GM12878 (cell line): ENCODE data around the gene THRB. TPM values are rescaled to one million over a fixed set of nuclear protein-coding genes. Genes with fewer than 3 reads are reported as not detected.

Experiments
- ATAC-seq: fragments of 200-7000 bp; cut with Tn5 transposase; 3 replicates; pipeline ENCODE4 v1.9.1; 2020; ENCODE audit warnings: mild to moderate bottlenecking, moderate library complexity
- BruUV-seq: library from RNA; stranded (reverse); fragments of 400-500 nt; replicated peaks from 2 replicates; lab custom pipeline; 2021; lab: Mats Ljungman, UMichigan
- CTCF ChIA-PET: fragments of 300-600 bp; sonication (Branson Sonifier 250); formaldehyde crosslinking; extraction: SDS; loops from one replicate; lab custom pipeline; 2021; ENCODE audit warnings: inconsistent platforms; lab: Yijun Ruan, JAX
- POLR2A ChIA-PET: fragments of 350-600 bp; formaldehyde crosslinking; extraction: SDS; loops from one replicate; lab custom pipeline; 2021; ENCODE audit warnings: inconsistent platforms; lab: Charles Lee
- RAD21 ChIA-PET: fragments of 300-600 bp; sonication (Branson Sonifier 250); formaldehyde crosslinking; loops from one replicate; lab custom pipeline; 2023; ENCODE audit warnings: antibody characterized with exemption; ENCODE audit not compliant: unreplicated experiment; lab: Charles Lee
- SMC1A ChIA-PET: fragments of 300-600 bp; sonication (Branson Sonifier 250); formaldehyde crosslinking; loops from one replicate; lab custom pipeline; 2023; ENCODE audit not compliant: unreplicated experiment, uncharacterized antibody; lab: Charles Lee
- DNase-seq: peaks from one replicate; pipeline ENCODE4 v3.0.0-alpha.2; 2011; ENCODE audit warnings: low read depth, low spot score
- FAIRE-seq: peaks from 3 replicates; lab custom pipeline; 2011; peaks lifted over from hg19 to GRCh38; lab: Jason Lieb, UNC
- H2AFZ ChIP-seq: 2 replicates; pipeline ENCODE4 v1.6.0; 2011; ENCODE audit warnings: low read depth, low read length, control low read depth; ENCODE audit not compliant: control insufficient read depth
- H3K27ac ChIP-seq: 2 replicates; pipeline ENCODE4 v1.5.1; 2011; ENCODE audit warnings: control low read depth; ENCODE audit not compliant: control insufficient read depth, insufficient read depth
- H3K27me3 ChIP-seq, 2 experiments: replicated peaks in 1 of 2; 2 replicates each; pipeline versions ENCODE4 v1.6.0 to v1.6.1; 2011; ENCODE audit warnings: low read length in 1 of 2; ENCODE audit not compliant: control insufficient read depth in 2 of 2, insufficient read depth in 2 of 2
- H3K36me3 ChIP-seq, 2 experiments: 2 replicates each; pipeline ENCODE4 v1.5.1; 2011; ENCODE audit warnings: low read length in 1 of 2; ENCODE audit not compliant: control insufficient read depth in 2 of 2, insufficient read depth in 2 of 2
- H3K4me1 ChIP-seq: 2 replicates; pipeline ENCODE4 v1.6.1; 2011; ENCODE audit warnings: mild to moderate bottlenecking, low read length, moderate library complexity, mixed read lengths; ENCODE audit not compliant: control insufficient read depth, insufficient read depth
- H3K4me2 ChIP-seq: 2 replicates; pipeline ENCODE4 v1.6.0; 2011; ENCODE audit warnings: control low read depth; ENCODE audit not compliant: control insufficient read depth, insufficient read depth
- H3K4me3 ChIP-seq: fragments of 200-600 bp; sonication (generic); 2 replicates; pipeline ENCODE4 v1.5.1; 2016
- H3K79me2 ChIP-seq: 2 replicates; pipeline ENCODE4 v1.6.0; 2011; ENCODE audit warnings: low read length; ENCODE audit not compliant: control insufficient read depth, insufficient read depth
- H3K9ac ChIP-seq: 2 replicates; pipeline ENCODE4 v1.8.0; 2011; ENCODE audit warnings: low read length, control low read depth, mixed read lengths; ENCODE audit not compliant: control insufficient read depth, insufficient read depth
- H3K9me3 ChIP-seq: replicated peaks from 3 replicates; pipeline ENCODE4 v1.5.1; 2011; ENCODE audit warnings: mild to moderate bottlenecking, low read length; ENCODE audit not compliant: control insufficient read depth, insufficient read depth
- H4K20me1 ChIP-seq: 2 replicates; pipeline ENCODE4 v1.6.0; 2011; ENCODE audit not compliant: control insufficient read depth, insufficient read depth
- JUND ChIP-seq: IDR thresholded peaks from 2 replicates; pipeline ENCODE4 v1.6.1; 2012; ENCODE audit warnings: low read depth, mild to moderate bottlenecking, low read length, improper control_type of control experiment, moderate library complexity
- MYB ChIP-seq: fragments of 150-350 bp; IDR thresholded peaks from 2 replicates; pipeline ENCODE4 v1.6.1; 2014; ENCODE audit warnings: mild to moderate bottlenecking, low read depth, low read length, borderline replicate concordance
- NFXL1 ChIP-seq: fragments of 450-650 bp; IDR thresholded peaks from 2 replicates; pipeline ENCODE4 v1.6.1; 2017; ENCODE audit warnings: antibody characterized with exemption, mild to moderate bottlenecking, borderline replicate concordance
- SMAD5 ChIP-seq: IDR thresholded peaks from 2 replicates; pipeline ENCODE4 v1.6.1; 2016; ENCODE audit warnings: antibody characterized with exemption, low read depth
- SPI1 ChIP-seq: IDR thresholded peaks from 2 replicates; pipeline ENCODE4 v1.6.1; 2011; ENCODE audit warnings: low read depth, mild to moderate bottlenecking, low read length, moderate library complexity, borderline replicate concordance; ENCODE audit not compliant: insufficient read depth
- ZNF622 ChIP-seq: fragments of 450-650 bp; IDR thresholded peaks from 2 replicates; pipeline ENCODE4 v1.6.1; 2017; ENCODE audit warnings: mild to moderate bottlenecking, inconsistent platforms
- WGBS: methylation state at CpG from one replicate; pipeline ENCODE4 v1.1.6; 2016; ENCODE audit warnings: low lambda C conversion rate; ENCODE audit not compliant: insufficient replicate concordance, insufficient coverage; ENCODE audit errors: missing lambda C conversion rate; 5-methylcytosine and 5-hydroxymethylcytosine counted together
- in situ Hi-C: fragments of 300-500 bp; cut with MboI; formaldehyde crosslinking; loops from 9 replicates; pipeline ENCODE4 v1.14.3; 2018; ENCODE audit warnings: mixed read lengths
- intact Hi-C: fragments of 100-400 bp; cut with micrococcal nuclease; formaldehyde crosslinking; loops from one replicate; pipeline ENCODE4 v1.14.2; 2022; ENCODE audit not compliant: unreplicated experiment
- polyA plus RNA-seq, 11 experiments: library from polyadenylated mRNA; depleted of rRNA in 4 of 11; unstranded in 6 of 11; stranded (reverse) in 5 of 11; fragments of >200 nt; fragmentation: Nextera tagmentation in 4 of 11; fragmentation: Illumina TruSeq in 1 of 11; extraction: Ambion mirVana in 4 of 11; extraction: Trizol in 1 of 11; gene quantifications; 1 replicate in 1 of 11; 2 replicates in 10 of 11; pipeline versions ENCODE4 v1.2.1 to v1.2.3, GENCODE V29; 2011 to 2016; ENCODE audit warnings: inconsistent platforms in 2 of 11, missing spikeins in 2 of 11, low read depth in 1 of 11
- total RNA-seq, 4 experiments: library from RNA; depleted of rRNA in 3 of 4; stranded (reverse); fragments of >200 nt in 3 of 4; fragmentation: Illumina TruSeq in 1 of 4; extraction: Trizol in 1 of 4; gene quantifications; 2 replicates each; pipeline versions ENCODE4 v1.2.1 to v1.2.3, GENCODE V29; 2013 to 2021
- TF ChIP-seq, protein P1 (sequence below): fragments of 450-650 bp; IDR thresholded peaks from 2 replicates; pipeline ENCODE4 v1.6.1; 2016; ENCODE audit warnings: mild to moderate bottlenecking, moderate library complexity, borderline replicate concordance
- TF ChIP-seq, protein P2 (sequence below): fragments of 450-650 bp; IDR thresholded peaks from 2 replicates; pipeline ENCODE4 v1.6.1; 2017; ENCODE audit warnings: antibody characterized with exemption, mild to moderate bottlenecking, moderate library complexity
- TF ChIP-seq, protein P3 (sequence below): IDR thresholded peaks from 2 replicates; pipeline ENCODE4 v1.6.1; 2011; ENCODE audit warnings: low read depth, low read length, improper control_type of control experiment, borderline replicate concordance

THRB gene
- total and polyA plus RNA-seq, 10 of the 15 experiments (the other 5 are each of a cell fraction or from before 2014, with no cell fraction given): 0.05 TPM; not detected in 9

DNA sequence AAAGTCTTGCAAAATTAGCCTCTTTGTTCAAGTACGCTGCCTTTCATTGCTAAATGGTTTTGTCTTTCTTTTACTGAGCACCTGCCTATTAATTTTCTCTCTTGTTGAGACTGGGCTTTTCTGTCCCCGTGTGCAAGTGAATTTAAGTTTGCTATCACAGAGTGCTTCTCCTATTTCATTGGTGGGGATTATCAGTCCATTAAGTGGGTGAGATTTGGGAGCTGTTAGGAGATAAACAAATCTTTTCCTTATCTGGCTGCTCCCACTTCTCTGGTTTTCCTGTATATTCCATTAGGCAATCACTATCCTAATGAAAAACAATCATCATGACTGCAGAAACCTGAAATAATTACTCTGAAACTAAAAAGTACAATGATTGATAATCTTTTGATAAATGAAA lies 295.4 kb downstream of the THRB start:
- POLR2A ChIA-PET: no interaction called here
- peaks cover 0 to 4% of the 10 kb centered on the region in 2 experiments; a peak in 2 of 4 replicates for H3K27me3 ChIP-seq
- ATAC-seq (no peak), FAIRE-seq (no peak), DNase-seq (no peak)
- no peaks in the 10 kb centered on the region for H3K4me1 ChIP-seq
- CTCF ChIA-PET: no interaction called here
- no peaks in the 10 kb centered on the region for H4K20me1 ChIP-seq
- H3K79me2 ChIP-seq: no peaks in the 10 kb centered on the region
- no peaks in the 10 kb centered on the region for H3K36me3 ChIP-seq
- no TSS peak for BruUV-seq
- H3K9me3 ChIP-seq: no peaks in the 10 kb centered on the region
- H3K4me2 ChIP-seq: no peak overlapping the region
- SMC1A ChIA-PET: interaction anchor here (1.3 kb wide), 1 partner anchor 20 kb away, joined by 5 read pairs; no protein-coding TSS in a partner anchor
- WGBS: 4% methylated on average over 2 of the region's 2 CpGs
- H3K4me3 ChIP-seq: no peak overlapping the region
- RAD21 ChIA-PET: no interaction called here
- H2AFZ ChIP-seq: no peak overlapping the region
- intact Hi-C loops: no loop called here
- in situ Hi-C loops: no loop called here
- H3K27ac ChIP-seq: no peak overlapping the region
- H3K9ac ChIP-seq: no peak overlapping the region
- TF ChIP-seq, protein P1, sequence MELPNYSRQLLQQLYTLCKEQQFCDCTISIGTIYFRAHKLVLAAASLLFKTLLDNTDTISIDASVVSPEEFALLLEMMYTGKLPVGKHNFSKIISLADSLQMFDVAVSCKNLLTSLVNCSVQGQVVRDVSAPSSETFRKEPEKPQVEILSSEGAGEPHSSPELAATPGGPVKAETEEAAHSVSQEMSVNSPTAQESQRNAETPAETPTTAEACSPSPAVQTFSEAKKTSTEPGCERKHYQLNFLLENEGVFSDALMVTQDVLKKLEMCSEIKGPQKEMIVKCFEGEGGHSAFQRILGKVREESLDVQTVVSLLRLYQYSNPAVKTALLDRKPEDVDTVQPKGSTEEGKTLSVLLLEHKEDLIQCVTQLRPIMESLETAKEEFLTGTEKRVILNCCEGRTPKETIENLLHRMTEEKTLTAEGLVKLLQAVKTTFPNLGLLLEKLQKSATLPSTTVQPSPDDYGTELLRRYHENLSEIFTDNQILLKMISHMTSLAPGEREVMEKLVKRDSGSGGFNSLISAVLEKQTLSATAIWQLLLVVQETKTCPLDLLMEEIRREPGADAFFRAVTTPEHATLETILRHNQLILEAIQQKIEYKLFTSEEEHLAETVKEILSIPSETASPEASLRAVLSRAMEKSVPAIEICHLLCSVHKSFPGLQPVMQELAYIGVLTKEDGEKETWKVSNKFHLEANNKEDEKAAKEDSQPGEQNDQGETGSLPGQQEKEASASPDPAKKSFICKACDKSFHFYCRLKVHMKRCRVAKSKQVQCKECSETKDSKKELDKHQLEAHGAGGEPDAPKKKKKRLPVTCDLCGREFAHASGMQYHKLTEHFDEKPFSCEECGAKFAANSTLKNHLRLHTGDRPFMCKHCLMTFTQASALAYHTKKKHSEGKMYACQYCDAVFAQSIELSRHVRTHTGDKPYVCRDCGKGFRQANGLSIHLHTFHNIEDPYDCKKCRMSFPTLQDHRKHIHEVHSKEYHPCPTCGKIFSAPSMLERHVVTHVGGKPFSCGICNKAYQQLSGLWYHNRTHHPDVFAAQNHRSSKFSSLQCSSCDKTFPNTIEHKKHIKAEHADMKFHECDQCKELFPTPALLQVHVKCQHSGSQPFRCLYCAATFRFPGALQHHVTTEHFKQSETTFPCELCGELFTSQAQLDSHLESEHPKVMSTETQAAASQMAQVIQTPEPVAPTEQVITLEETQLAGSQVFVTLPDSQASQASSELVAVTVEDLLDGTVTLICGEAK: no peak

DNA sequence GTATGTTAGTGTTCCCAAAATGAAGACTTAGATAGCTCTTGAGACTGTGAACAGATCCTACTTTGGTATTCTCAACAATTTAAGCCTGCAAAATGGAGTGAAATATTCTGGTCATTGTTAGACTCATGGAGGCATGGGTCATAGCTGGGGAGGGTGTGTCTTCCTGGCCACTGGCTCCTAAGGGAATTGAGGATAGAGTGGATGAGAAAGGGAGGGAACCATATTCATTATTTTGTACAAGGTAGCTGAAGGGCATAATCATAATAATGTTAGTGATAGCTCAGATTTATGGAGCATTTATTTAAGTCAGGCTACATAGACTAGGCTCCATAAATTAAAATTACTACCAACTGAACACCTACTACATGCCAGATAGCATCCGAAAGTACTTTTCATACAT lies 295.9 kb downstream of the THRB start:
- SMC1A ChIA-PET: interaction anchor here (1.3 kb wide), 1 partner anchor 19 kb away, joined by 5 read pairs; no protein-coding TSS in a partner anchor
- Histone ChIP-seq H3K4me3 (no peak overlapping the region), H3K9me3 (no peaks in the 10 kb centered on the region), H3K9ac (no peak overlapping the region), H3K4me2 (no peak overlapping the region), H4K20me1 (no peaks in the 10 kb centered on the region), H3K27ac (no peak overlapping the region), H3K79me2 (no peaks in the 10 kb centered on the region), H2AFZ (no peak overlapping the region), H3K4me1 (no peaks in the 10 kb centered on the region), H3K27me3 (peaks cover 0 to 4% of the 10 kb centered on the region in 2 experiments; a peak in 2 of 4 replicates), H3K36me3 (no peaks in the 10 kb centered on the region)
- in situ Hi-C loops (no loop called here), intact Hi-C loops (no loop called here)
- BruUV-seq: no TSS peak
- WGBS: 33% methylated on average over 1 of the region's 1 CpG
- no peak for FAIRE-seq
- POLR2A ChIA-PET: no interaction called here
- RAD21 ChIA-PET: no interaction called here
- no peak for DNase-seq
- no peak for ATAC-seq
- CTCF ChIA-PET: interaction anchor here (1.0 kb wide), 1 partner anchor 9 kb away, joined by 3 read pairs; no protein-coding TSS in a partner anchor
- no peak for TF ChIP-seq NFXL1
- TF ChIP-seq, protein P2, sequence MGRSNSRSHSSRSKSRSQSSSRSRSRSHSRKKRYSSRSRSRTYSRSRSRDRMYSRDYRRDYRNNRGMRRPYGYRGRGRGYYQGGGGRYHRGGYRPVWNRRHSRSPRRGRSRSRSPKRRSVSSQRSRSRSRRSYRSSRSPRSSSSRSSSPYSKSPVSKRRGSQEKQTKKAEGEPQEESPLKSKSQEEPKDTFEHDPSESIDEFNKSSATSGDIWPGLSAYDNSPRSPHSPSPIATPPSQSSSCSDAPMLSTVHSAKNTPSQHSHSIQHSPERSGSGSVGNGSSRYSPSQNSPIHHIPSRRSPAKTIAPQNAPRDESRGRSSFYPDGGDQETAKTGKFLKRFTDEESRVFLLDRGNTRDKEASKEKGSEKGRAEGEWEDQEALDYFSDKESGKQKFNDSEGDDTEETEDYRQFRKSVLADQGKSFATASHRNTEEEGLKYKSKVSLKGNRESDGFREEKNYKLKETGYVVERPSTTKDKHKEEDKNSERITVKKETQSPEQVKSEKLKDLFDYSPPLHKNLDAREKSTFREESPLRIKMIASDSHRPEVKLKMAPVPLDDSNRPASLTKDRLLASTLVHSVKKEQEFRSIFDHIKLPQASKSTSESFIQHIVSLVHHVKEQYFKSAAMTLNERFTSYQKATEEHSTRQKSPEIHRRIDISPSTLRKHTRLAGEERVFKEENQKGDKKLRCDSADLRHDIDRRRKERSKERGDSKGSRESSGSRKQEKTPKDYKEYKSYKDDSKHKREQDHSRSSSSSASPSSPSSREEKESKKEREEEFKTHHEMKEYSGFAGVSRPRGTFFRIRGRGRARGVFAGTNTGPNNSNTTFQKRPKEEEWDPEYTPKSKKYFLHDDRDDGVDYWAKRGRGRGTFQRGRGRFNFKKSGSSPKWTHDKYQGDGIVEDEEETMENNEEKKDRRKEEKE: no peak
- TF ChIP-seq JUND: no peak
- TF ChIP-seq, protein P3, sequence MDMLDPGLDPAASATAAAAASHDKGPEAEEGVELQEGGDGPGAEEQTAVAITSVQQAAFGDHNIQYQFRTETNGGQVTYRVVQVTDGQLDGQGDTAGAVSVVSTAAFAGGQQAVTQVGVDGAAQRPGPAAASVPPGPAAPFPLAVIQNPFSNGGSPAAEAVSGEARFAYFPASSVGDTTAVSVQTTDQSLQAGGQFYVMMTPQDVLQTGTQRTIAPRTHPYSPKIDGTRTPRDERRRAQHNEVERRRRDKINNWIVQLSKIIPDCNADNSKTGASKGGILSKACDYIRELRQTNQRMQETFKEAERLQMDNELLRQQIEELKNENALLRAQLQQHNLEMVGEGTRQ: no peak
- no peak for TF ChIP-seq SMAD5
- no peak for TF ChIP-seq ZNF622
- no peak for TF ChIP-seq MYB
- no peak for TF ChIP-seq SPI1
